Memory B cell (primary cell): ENCODE measurements around the gene EIF1AD.

Source experiments
- ATAC-seq: fragments of 150-1000 bp; cut with Tn5 transposase; 2 replicates; pipeline ENCODE4 v1.10.0; 2021; ENCODE audit warnings: low read depth, mild to moderate bottlenecking, moderate library complexity
- DNase-seq, 2 donors: peaks; one replicate each; pipeline ENCODE4 v3.0.0; 2022; ENCODE audit warnings: low spot score in 2 of 2
- H3K27ac Mint-ChIP-seq: one replicate; pipeline ENCODE4 v1.8.0; 2022; ENCODE audit warnings: mild to moderate bottlenecking, moderate library complexity, mixed read lengths
- H3K27me3 Mint-ChIP-seq: one replicate; pipeline ENCODE4 v1.8.0; 2022; ENCODE audit warnings: mixed read lengths
- H3K36me3 Mint-ChIP-seq: one replicate; pipeline ENCODE4 v1.8.0; 2022; ENCODE audit warnings: mild to moderate bottlenecking, mixed read lengths
- H3K4me1 Mint-ChIP-seq: one replicate; pipeline ENCODE4 v1.8.0; 2022; ENCODE audit warnings: mixed read lengths
- H3K4me3 Mint-ChIP-seq: one replicate; pipeline ENCODE4 v1.8.0; 2022; ENCODE audit warnings: mild to moderate bottlenecking, moderate library complexity, mixed read lengths
- H3K9me3 Mint-ChIP-seq: one replicate; pipeline ENCODE4 v1.8.0; 2022; ENCODE audit warnings: mixed read lengths

The EIF1AD gene, protein sequence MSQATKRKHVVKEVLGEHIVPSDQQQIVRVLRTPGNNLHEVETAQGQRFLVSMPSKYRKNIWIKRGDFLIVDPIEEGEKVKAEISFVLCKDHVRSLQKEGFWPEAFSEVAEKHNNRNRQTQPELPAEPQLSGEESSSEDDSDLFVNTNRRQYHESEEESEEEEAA

DNA sequence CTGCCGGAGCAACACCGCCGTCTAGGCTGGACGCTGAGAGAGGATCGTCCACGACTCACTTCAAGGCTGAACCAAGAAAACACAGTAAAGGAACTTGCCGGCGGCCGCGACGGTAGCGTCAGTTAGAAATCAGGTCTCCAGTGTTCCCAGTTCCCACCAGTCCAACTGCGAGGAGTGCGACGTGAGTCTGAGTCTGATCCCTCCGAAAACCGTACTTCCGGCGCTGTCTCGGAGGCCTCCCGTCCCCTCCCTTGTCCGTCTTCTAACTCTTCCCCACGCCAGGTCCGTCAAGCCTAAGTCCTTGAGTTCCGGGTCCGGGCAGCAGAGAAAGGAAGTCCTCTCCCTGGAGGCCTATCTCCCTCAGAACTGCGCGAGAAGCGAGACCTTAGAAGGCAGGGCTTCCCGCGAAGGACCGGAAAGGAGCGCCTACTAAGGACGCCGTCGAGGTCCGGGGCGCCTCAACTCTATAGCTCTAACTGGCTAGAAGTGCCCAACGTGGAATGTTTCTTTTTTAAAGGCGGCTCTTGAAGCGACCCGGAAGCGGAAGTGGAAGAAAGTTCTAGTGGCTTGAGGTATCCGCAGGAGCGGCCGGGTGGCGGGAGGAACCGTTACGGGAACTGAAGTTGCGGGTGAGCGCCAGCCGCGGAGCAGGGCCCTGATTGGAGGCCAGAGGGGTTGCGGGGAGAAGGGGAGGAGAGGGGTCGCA lies at the start of gene EIF1AD, which contains the start of gene BANF1:
EIF1AD (minus strand) TSS at position 216 of the 706 bp plus-strand sequence. CDS start 1,768 bp downstream, outside the sequence.
BANF1 (plus strand) TSS at position 562 of the 706 bp plus-strand sequence. CDS start 748 bp downstream, outside the sequence.
- no peaks in the 10 kb centered on the region for H3K9me3 Mint-ChIP-seq
- peak within 1 kb of the TSS; percentile 99 for H3K27ac Mint-ChIP-seq
- no peaks in the 10 kb centered on the region for H3K27me3 Mint-ChIP-seq
- DNase-seq, result peak; percentile 93 to 96
- peaks cover 21% of the 10 kb centered on the region for H3K4me1 Mint-ChIP-seq
- ATAC-seq, result peak; percentile 70
- H3K4me3 Mint-ChIP-seq, result peak within 1 kb of the TSS; percentile 95
- peaks cover 26% of the 10 kb centered on the region for H3K36me3 Mint-ChIP-seq

DNA sequence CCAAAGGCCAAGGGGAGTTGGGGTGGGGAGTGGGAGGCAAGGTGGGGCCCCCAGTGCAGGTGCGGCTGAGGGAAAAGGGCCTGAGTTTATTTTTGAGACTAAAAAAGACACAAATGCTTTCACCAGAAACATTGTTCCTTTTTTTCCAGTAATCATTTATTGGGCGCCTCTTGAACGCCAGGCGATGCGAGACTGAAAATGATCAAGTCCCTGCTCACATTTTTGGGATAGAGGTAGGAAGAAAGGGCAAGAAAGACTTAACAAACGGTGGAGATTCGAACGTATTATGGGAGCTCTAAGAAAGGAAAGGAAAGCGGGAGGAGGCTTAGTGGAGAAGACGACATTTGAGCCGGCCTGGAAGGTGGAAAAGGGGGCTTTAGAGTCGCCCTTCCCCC lies 49.4 kb upstream of the EIF1AD start:
- ATAC-seq (no peak), DNase-seq (no peak)
- H3K4me1 Mint-ChIP-seq, result peaks cover 19% of the 10 kb centered on the region
- no peaks in the 10 kb centered on the region for H3K9me3 Mint-ChIP-seq
- peaks cover 3% of the 10 kb centered on the region for H3K27me3 Mint-ChIP-seq
- peak overlapping the region; percentile 99 for H3K4me3 Mint-ChIP-seq
- peak overlapping the region; percentile 90 for H3K27ac Mint-ChIP-seq
- peaks cover 15% of the 10 kb centered on the region for H3K36me3 Mint-ChIP-seq

DNA sequence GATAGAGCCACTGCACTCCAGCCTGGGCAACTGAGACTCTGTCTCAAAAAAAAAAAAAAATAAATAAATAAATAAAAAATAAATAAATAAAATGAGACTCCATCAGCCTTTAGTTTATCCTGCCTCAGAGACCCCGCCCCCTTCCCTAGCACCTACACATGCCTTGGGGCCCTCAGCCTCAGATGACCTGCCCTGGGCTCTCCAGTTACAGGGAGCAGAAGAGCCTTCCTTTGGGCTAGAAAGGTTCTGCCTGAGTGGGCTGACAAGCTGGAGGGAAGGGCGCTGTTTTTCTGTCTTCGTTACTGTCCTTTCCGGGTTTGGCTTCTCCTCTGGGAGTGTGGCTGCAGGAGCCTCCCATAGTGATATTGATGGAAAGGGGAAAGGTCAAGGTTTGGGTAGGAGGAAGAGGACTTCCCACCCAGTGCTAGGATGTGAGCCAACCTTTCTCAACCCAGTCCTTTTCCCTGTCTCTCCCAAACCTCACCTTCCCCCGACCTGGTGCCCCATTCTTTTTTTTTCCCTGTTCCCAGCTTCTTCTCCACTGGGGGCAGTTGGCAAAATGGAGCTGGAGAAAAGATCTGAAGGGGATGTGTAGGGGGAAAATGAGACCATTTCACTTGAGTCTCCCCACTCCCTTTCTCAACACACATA lies 48.7 kb upstream of the EIF1AD start:
- H3K27me3 Mint-ChIP-seq, result peaks cover 3% of the 10 kb centered on the region
- H3K4me3 Mint-ChIP-seq, result peak overlapping the region; percentile 99
- no peak for DNase-seq
- peak overlapping the region; percentile 90 for H3K27ac Mint-ChIP-seq
- peaks cover 13% of the 10 kb centered on the region for H3K36me3 Mint-ChIP-seq
- peaks cover 19% of the 10 kb centered on the region for H3K4me1 Mint-ChIP-seq
- no peak for ATAC-seq
- H3K9me3 Mint-ChIP-seq, result no peaks in the 10 kb centered on the region

DNA sequence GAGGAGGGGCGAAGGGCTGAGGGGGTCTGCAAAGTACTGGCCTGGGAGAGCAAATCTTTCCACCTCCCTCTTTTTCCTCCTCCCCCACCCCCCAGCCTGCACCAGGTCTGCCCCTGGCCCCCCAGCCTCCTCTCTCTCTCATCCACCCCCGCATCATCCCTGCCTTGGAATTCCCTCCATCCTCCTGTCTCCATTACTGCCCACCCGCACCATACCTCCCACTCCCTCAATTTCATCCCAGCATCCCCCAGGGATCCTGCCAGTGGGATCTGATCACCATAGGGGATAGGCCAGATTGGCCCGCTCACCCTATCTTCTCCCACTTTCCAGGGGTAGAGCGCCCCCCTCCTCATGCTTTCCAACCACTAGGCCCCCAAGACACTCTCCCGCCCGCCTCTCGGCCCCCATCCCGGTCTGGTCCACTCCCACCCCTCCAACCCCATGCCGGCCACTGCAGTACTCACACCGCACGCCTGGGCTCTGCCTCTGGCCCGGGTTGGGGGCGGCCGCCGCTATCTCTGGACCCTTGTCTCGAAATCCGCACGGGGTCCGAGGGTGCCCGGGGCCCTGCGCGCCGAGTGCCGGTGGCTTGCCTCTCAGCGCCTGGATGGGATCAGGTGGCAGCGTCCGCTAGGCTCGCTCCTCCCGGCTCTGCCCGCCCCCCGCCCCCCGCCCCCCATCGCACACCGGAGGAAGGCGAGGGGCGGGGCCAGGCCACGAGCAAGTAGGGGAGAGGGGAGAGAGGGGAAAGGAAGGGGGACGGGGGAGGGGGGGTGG lies 46.8 kb upstream of the EIF1AD start, which contains the start of gene GAL3ST3:
GAL3ST3 (minus strand) TSS at position 615 of the 777 bp plus-strand sequence. CDS start 3,746 bp downstream, outside the sequence.
- Mint-ChIP-seq H3K4me1 (peaks cover 24% of the 10 kb centered on the region), H3K36me3 (peaks cover 5% of the 10 kb centered on the region), H3K9me3 (no peaks in the 10 kb centered on the region), H3K4me3 (no peak within 1 kb of the TSS), H3K27ac (no peak within 1 kb of the TSS), H3K27me3 (peaks cover 3% of the 10 kb centered on the region)
- DNase-seq (no peak), ATAC-seq (no peak)

DNA sequence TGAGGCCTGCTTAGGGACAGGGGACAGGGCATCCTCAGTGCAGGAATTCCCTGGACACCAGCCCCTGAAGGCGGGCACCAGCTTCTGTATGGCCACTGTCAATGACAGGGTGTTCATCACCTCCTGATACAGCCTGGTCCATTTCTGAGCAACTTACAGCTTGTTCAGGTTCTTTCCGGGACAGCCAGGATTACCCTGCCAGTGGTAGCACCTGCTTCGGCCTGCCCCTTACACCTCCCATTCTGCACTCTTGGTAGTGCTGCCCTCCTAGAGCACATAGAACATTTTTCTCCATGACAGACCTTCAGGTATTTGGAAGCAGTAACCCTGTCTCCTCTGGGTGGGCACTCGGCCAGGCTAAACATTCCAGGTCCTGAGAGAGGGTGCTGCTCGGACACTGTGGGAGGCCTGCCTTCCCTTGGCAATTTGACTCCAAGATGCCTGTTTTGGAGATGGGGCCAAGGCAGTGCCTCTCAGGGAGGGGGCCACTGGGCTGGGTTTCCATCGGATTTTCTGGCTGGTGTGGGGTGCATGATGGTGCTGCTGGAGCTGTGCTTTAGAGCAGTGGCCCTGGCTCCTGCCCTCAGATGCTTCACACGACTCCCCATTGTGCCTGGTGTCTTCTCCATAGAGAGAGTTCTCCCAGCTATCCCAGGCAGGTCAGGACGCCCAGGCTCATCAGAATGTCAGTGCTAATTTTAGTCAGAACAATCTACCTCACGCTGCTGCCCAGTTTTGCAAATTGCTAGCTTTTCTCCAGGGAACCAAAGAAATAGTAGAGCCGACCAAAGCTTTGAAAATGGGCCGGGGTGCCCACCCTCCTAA lies 45.8 kb upstream of the EIF1AD start:
- no peak overlapping the region for H3K4me3 Mint-ChIP-seq
- no peak overlapping the region for H3K27ac Mint-ChIP-seq
- H3K36me3 Mint-ChIP-seq, result peaks cover 3% of the 10 kb centered on the region
- H3K4me1 Mint-ChIP-seq, result peaks cover 19% of the 10 kb centered on the region
- DNase-seq (no peak), ATAC-seq (no peak)
- H3K9me3 Mint-ChIP-seq, result no peaks in the 10 kb centered on the region
- peaks cover 3% of the 10 kb centered on the region for H3K27me3 Mint-ChIP-seq

DNA sequence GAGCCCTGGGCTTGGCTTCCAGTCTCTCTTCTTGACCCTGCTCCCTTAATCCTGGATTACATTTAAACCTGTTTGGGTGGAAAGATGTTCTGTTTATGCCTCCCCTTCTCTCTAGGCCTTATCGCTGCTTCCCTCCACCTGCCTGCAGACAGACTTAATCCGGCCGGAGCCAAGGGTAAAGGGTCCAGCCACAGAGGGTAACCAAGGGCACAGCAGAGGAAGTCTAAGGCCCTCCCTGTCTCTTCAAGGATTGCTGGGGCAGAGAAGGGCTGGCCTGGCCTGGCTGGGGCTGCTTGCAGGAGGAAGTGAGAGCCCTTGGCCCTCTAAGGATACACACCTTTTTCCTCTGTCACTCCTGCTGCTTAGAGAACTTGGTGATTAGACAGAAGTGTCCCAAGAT lies 44.9 kb upstream of the EIF1AD start:
- H3K4me1 Mint-ChIP-seq, result peaks cover 17% of the 10 kb centered on the region
- H3K9me3 Mint-ChIP-seq, result no peaks in the 10 kb centered on the region
- no peak for ATAC-seq
- no peaks in the 10 kb centered on the region for H3K36me3 Mint-ChIP-seq
- DNase-seq, result no peak
- H3K27me3 Mint-ChIP-seq, result peaks cover 3% of the 10 kb centered on the region
- H3K4me3 Mint-ChIP-seq, result no peak overlapping the region
- H3K27ac Mint-ChIP-seq, result no peak overlapping the region

DNA sequence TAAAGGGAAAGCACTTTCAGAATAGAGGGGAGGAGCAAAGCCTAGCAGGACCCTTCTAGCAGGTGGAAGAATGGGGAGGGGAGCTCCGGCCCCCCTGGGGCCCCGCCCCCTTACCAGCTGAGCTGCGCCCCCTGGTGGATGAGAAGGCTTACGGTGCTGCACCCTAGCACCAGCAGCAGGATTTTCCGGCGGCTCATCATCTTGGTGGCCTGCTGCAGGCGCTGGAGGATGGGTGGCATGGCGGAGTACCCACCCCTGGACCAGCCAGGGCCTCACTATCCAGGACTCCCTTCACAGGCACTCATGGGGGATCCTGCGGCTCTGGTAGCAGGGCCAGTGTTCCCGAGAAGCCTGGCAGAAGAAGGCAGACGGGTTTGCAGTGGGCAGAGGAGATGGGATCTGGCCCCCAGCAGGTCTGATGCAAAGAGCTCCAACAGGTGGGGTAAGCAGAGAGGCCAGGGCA lies 43.3 kb upstream of the EIF1AD start:
- Mint-ChIP-seq H3K4me1 (peaks cover 11% of the 10 kb centered on the region), H3K36me3 (no peaks in the 10 kb centered on the region), H3K27me3 (peaks cover 3% of the 10 kb centered on the region), H3K4me3 (no peak overlapping the region), H3K27ac (no peak overlapping the region), H3K9me3 (no peaks in the 10 kb centered on the region)
- DNase-seq, result peak; percentile 86 to 87
- ATAC-seq, result peak; percentile 99

DNA sequence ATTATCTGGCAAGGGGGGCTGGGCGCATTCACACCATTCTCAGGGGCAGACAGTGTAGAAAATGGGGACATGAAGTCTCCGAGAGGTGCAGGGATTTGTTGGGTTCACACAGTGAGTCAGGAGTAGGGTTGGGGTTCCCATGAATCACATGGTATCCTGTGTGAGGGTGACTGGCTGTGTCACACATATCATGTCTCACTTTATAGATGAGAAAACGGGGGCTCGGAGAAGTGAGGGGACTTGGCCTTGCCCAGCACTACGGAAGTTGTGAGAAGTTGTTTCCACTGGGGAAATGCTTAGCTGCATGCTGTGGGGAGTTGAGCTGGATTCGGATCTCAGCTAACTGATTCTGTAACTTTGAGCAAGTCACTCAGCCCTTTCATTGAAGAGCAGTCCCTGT lies 42.8 kb upstream of the EIF1AD start:
- Mint-ChIP-seq H3K36me3 (no peaks in the 10 kb centered on the region), H3K4me3 (no peak overlapping the region), H3K27me3 (peaks cover 3% of the 10 kb centered on the region), H3K4me1 (peaks cover 11% of the 10 kb centered on the region), H3K27ac (no peak overlapping the region), H3K9me3 (no peaks in the 10 kb centered on the region)
- DNase-seq (no peak), ATAC-seq (peak; percentile 4)

DNA sequence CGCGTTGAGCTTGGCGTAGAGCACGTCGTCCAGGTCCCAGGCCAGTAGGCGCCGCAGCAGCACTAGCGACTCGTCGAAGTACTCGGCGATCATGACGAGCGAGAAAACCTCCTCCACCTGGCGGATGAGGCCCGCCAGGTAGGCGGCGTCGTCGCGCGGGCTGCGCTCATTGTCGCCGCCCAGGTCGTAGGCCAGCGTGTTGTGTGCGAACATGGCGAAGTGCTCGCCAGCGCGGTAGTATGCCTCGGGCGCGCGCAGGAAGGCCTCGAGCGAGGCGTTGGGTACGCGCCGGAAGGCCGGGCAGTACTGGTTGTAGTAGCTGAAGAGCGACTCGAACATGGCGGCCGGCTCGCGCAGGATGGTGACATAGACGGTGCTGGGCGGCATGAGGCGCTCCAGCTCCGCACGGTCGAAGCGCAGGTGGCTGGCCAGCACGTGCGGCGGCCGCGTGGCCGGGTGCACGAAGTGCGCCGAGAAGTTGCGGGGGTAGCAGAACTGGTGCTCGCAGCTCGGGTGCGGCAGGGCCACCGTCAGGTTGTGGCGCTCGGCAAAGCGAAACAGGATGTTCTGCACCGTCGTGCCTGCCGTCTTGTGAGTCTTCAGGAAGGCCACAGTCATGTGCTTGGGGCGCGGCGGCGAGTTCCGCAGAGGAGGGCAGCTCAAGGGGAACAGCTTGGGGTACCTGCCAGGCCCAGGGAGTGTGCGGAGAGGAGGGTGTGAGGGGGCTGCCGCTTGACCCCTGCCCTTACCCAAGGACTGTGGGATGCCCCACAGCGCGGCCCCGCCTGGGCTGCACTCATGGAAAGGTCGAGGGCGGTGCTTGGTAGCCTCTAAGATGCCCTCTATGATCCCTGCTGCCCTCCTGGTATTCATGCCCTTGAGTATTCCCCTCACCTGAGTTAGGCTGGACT lies 41.3 kb upstream of the EIF1AD start:
- Mint-ChIP-seq H3K36me3 (no peaks in the 10 kb centered on the region), H3K27ac (no peak overlapping the region), H3K27me3 (no peaks in the 10 kb centered on the region), H3K4me1 (peaks cover 5% of the 10 kb centered on the region), H3K4me3 (no peak overlapping the region), H3K9me3 (no peaks in the 10 kb centered on the region)
- DNase-seq (no peak), ATAC-seq (no peak)

DNA sequence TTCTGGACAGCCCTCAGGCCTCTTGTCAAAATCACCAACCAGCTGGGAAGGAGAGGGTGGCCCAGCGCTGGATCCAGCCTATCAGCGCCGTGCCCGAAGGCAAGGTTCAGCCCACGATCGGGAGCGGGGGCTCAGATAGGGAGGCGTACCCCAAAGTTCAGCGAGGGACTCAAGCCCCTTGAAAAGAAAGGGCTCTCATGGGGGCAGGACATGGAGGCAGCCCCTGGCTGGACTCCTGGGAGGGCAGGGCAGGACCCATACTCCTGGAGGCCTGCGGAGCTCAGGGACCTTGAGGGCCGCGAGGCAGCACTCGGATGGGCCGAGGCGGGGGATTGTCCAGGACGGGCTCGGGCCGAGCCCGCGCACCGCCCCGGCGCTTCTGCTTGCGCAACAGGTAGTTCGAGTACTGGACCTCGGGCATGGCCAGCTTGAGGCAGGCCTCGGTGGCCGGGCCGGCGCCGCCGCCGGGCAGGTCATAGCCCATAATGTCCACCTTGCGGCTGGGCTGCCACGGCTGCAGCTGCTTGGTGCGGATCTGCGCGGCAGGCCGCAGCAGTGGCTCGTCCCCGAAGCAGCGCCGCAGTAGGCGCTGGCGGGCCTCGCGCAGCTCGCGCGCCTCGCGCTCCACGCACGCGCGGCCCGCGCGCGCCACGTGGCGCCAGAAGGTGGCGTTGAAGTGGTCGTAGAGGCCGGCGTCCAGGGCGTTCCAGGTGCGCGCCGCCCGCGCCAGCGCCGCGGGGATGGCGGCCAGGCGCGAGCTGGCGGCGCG lies 40.5 kb upstream of the EIF1AD start:
- Mint-ChIP-seq H3K9me3 (no peaks in the 10 kb centered on the region), H3K4me3 (no peak overlapping the region)

DNA sequence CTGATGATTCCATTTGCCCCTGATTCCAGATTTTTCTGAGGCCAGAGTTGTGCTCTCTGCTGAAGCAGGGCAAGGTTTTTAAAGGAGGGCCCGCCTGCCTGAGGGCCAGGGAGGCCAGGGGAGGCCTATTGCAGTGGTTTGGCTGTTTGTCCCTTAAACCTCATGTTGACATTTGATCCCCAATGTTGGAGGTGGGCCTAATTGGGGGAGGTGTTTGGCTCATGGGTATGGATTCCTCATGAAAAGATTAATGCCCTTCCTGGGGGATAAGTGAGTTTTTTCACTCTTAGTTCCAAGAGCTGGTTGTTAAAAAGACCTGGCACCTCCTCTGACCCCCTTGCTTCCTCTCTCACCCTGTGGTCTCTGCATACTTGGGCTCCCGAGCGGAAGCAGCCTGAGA lies 37.8 kb upstream of the EIF1AD start:
- no peaks in the 10 kb centered on the region for H3K36me3 Mint-ChIP-seq
- no peaks in the 10 kb centered on the region for H3K9me3 Mint-ChIP-seq
- H3K27ac Mint-ChIP-seq, result no peak overlapping the region
- no peak overlapping the region for H3K4me3 Mint-ChIP-seq
- H3K27me3 Mint-ChIP-seq, result peaks cover 3% of the 10 kb centered on the region
- H3K4me1 Mint-ChIP-seq, result peaks cover 2% of the 10 kb centered on the region
- DNase-seq (no peak), ATAC-seq (no peak)

More for the DNA sequence above, 40.5 kb upstream of the EIF1AD start:
- DNase-seq (no peak), ATAC-seq (no peak)
- Mint-ChIP-seq H3K4me1 (peaks cover 5% of the 10 kb centered on the region), H3K27me3 (no peaks in the 10 kb centered on the region), H3K27ac (no peak overlapping the region), H3K36me3 (no peaks in the 10 kb centered on the region)

DNA sequence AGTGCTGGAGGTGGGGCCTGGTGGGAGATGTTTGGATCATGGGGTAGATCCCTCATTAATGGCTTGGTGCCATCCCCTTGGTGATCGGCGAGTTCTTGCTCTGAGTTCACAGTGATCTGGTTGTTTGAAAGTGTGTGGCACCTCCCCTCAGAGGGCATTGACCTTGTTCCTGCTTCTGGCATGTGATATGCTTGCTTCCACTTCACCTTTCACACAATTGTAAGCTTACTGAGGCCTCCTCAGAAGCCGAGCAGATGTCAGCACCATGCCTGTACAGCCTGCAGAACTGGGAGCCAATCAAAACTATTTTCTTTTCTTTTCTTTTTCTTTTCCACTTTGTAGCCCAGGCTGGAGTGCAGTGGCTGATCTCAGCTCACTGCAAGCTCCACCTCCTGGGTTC lies 35.4 kb upstream of the EIF1AD start:
- DNase-seq (no peak), ATAC-seq (no peak)
- H3K27me3 Mint-ChIP-seq, result peaks cover 5% of the 10 kb centered on the region
- H3K9me3 Mint-ChIP-seq, result no peaks in the 10 kb centered on the region
- H3K4me3 Mint-ChIP-seq, result no peak overlapping the region
- no peaks in the 10 kb centered on the region for H3K4me1 Mint-ChIP-seq
- no peak overlapping the region for H3K27ac Mint-ChIP-seq
- H3K36me3 Mint-ChIP-seq, result no peaks in the 10 kb centered on the region
